Pancreas (tissue), 10 donors: ENCODE measurements around the gene PSMD9. TPM values are rescaled to one million over a fixed set of nuclear protein-coding genes. Genes with fewer than 3 reads are reported as not detected.

ENCODE experiments used
- ATAC-seq, 4 donors: fragments of 200-7000 bp; cut with Tn5 transposase; one replicate each; pipeline versions ENCODE4 v1.8.0 to v1.9.1; 2020; ENCODE audit warnings: mild to moderate bottlenecking in 4 of 4, moderate library complexity in 4 of 4
- DNase-seq, 6 donors: peaks; one replicate each; pipeline ENCODE4 v3.0.0-alpha.2; 2020
- FAIRE-seq: peaks from 2 replicates; lab custom pipeline; 2012; peaks lifted over from hg19 to GRCh38; lab: Jason Lieb, UNC
- H3K27ac ChIP-seq, 4 donors: fragments of 200-600 bp; sonication (generic); 1 replicate in 3 of 4; 2 replicates in 1 of 4; pipeline versions ENCODE4 v1.5.0 to v1.8.0; 2020
- H3K27me3 ChIP-seq, 4 donors: fragments of 200-600 bp; one replicate each; pipeline ENCODE4 v1.8.0; 2021
- H3K36me3 ChIP-seq, 3 donors: fragments of 200-600 bp; sonication (generic) in 1 of 3; one replicate each; pipeline versions ENCODE4 v1.5.0 to v1.8.0; 2020 to 2021
- H3K4me1 ChIP-seq, 3 donors: fragments of 200-600 bp; one replicate each; pipeline ENCODE4 v1.8.0; 2021
- H3K4me3 ChIP-seq, 4 donors: fragments of 200-600 bp; sonication (generic) in 2 of 4; one replicate each; pipeline versions ENCODE4 v1.5.0 to v1.8.0; 2020 to 2021
- H3K9me3 ChIP-seq, 4 donors: fragments of 200-600 bp; one replicate each; pipeline ENCODE4 v1.8.0; 2021
- CTCF ChIP-seq, 4 donors: fragments of 200-600 bp; sonication (generic) in 3 of 4; IDR thresholded peaks; one replicate each; pipeline versions ENCODE4 v1.5.0 to v1.8.0; 2021; ENCODE audit warnings: antibody characterized with exemption in 4 of 4
- WGBS, 2 donors: extraction: QIAGEN DNeasy Blood & Tissue Kit; methylation state at CpG; one replicate each; pipeline ENCODE4 v1.1.7; 2013; 5-methylcytosine and 5-hydroxymethylcytosine counted together
- intact Hi-C, 3 donors: fragments of 100-400 bp; cut with DNase I; formaldehyde crosslinking; loops; one replicate each; pipeline versions ENCODE4 v1.11.1 to v1.14.2; 2022
- polyA plus RNA-seq, 2 donors: library from polyadenylated mRNA; stranded (reverse); fragments of 200-250 nt; gene quantifications; one replicate each; pipeline ENCODE4 v1.2.3, GENCODE V29; 2013
- total RNA-seq, 6 donors: library from RNA; stranded (reverse); fragmentation: NEBNext Ultra II Directional in 4 of 6; extraction: Animal tissue kit (Norgen Biotek cat#: 25700) in 4 of 6; gene quantifications; one replicate each; pipeline versions ENCODE4 v1.2.1 to v1.2.4, GENCODE V29; 2021 to 2023
- donor health status: healthy with polysubstance abuse.
- donor health status: DM: no; HTN: no; CAD: no; lungs with moderate emphysema.
- donor health status: DM: no; HTN: no; CAD: no.
- donor health status: control.
- donor health status: control.
- donor health status: Bipolar disorder and iron deficiency.
- donor health status: DM: yes; HTN: yes; CAD: no.
- donor health status: DM: no; HTN: no; CAD: no.
- donor health status: DM: no; HTN: no; CAD: no.
- donor health status: DM: yes; HTN: yes; CAD: no.

The PSMD9 gene
- total and polyA plus RNA-seq, 8 donors: 20.5 to 39.4 (median 25.6) TPM

GRCh38 chr12:121930862-121931261, 42.3 kb downstream of the PSMD9 start:
- WGBS, 2 donors: 78 to 82% methylated on average over 4 of the region's 4 CpGs
- no peaks in the 10 kb centered on the region for H3K27me3 ChIP-seq
- ATAC-seq (no peak), DNase-seq (no peak), FAIRE-seq (no peak)
- TF ChIP-seq CTCF (IDR thresholded peaks at IDR 0.05): no peak
- intact Hi-C loops: no loop called here
- H3K27ac ChIP-seq: no peak overlapping the region
- H3K4me1 ChIP-seq: no peaks in the 10 kb centered on the region
- no peaks in the 10 kb centered on the region for H3K9me3 ChIP-seq
- H3K4me3 ChIP-seq: no peak overlapping the region
- H3K36me3 ChIP-seq: no peaks in the 10 kb centered on the region

- Histone ChIP-seq H3K27ac (no peak overlapping the region), H3K4me3 (no peak overlapping the region), H3K4me1 (no peaks in the 10 kb centered on the region), H3K27me3 (no peaks in the 10 kb centered on the region), H3K36me3 (no peaks in the 10 kb centered on the region), H3K9me3 (no peaks in the 10 kb centered on the region)
- intact Hi-C loops: no loop called here
- no peak for TF ChIP-seq CTCF (IDR thresholded peaks at IDR 0.05)
- FAIRE-seq (no peak), DNase-seq (no peak), ATAC-seq (no peak)
- WGBS, 2 donors: 92 to 95% methylated on average over 3 of the region's 3 CpGs
Measured at GRCh38 chr12:121932176-121932536, 43.6 kb downstream of the PSMD9 start.

GRCh38 chr12:121932914-121933521, 44.4 kb downstream of the PSMD9 start:
- intact Hi-C loops: no loop called here
- no peak for ATAC-seq
- Histone ChIP-seq H3K9me3 (no peaks in the 10 kb centered on the region), H3K4me1 (no peaks in the 10 kb centered on the region), H3K4me3 (no peak overlapping the region), H3K27ac (no peak overlapping the region), H3K27me3 (no peaks in the 10 kb centered on the region), H3K36me3 (no peaks in the 10 kb centered on the region)
- DNase-seq: peak in 1 of 6 donors; percentile 1
- no peak for TF ChIP-seq CTCF (IDR thresholded peaks at IDR 0.05)
- no peak for FAIRE-seq
- WGBS, 2 donors: 79 to 80% methylated on average over 4 of the region's 4 CpGs

- no peaks in the 10 kb centered on the region for H3K4me1 ChIP-seq
- no peaks in the 10 kb centered on the region for H3K36me3 ChIP-seq
- TF ChIP-seq CTCF (IDR thresholded peaks at IDR 0.05): no peak
- 84 to 89% methylated on average over 17 of the region's 17 CpGs for WGBS, 2 donors
- FAIRE-seq: no peak
- H3K27ac ChIP-seq: no peak overlapping the region
- H3K4me3 ChIP-seq: no peak overlapping the region
- no peak for ATAC-seq
- no peaks in the 10 kb centered on the region for H3K27me3 ChIP-seq
- no peaks in the 10 kb centered on the region for H3K9me3 ChIP-seq
- intact Hi-C loops: no loop called here
- DNase-seq: no peak
Measured at GRCh38 chr12:121933522-121934308, 45.1 kb downstream of the PSMD9 start.

- WGBS, 2 donors: 98 to 99% methylated on average over 2 of the region's 2 CpGs
- H3K9me3 ChIP-seq: no peaks in the 10 kb centered on the region
- DNase-seq: no peak
- H3K4me1 ChIP-seq: no peaks in the 10 kb centered on the region
- H3K27me3 ChIP-seq: no peaks in the 10 kb centered on the region
- TF ChIP-seq CTCF (IDR thresholded peaks at IDR 0.05): no peak
- no peak for FAIRE-seq
- H3K36me3 ChIP-seq: no peaks in the 10 kb centered on the region
- no peak overlapping the region for H3K4me3 ChIP-seq
- intact Hi-C loops: no loop called here
- no peak overlapping the region for H3K27ac ChIP-seq
- ATAC-seq: no peak
Measured at GRCh38 chr12:121934309-121934664, 45.7 kb downstream of the PSMD9 start.
